ENCODE data around the gene SLC22A13.
"Not testable (repeated sequence)": the region's sequence is repeated elsewhere in the genome, so short reads cannot be mapped to it uniquely, and the experiment has no call there.

SLC22A13 gene

DNA sequence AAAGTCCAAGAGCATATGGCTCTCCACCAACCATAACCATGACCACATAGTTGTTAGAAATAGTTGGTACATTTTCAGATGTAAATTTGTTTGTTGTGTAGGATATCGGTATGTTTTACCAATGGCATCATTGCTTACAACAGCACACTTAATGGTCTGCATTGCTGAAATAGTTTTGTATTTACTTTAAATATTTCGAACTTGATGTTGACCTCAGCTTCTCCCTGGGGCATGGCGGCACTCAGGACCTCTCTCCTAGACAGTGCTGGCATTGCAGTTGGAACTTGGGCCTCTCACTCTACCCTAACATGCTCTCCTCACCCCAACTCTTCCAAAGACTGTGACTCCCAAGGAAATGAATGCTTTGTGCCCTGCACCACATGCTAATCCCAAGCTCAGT lies 5.0 kb downstream of the SLC22A13 start:
- Mint-ChIP-seq H3K9me3 (no peaks in the 10 kb centered on the region), H3K4me1 (ENCODE audit: low read depth in 2 of 2) (peaks cover 7 to 10% of the 10 kb centered on the region in 2 donors), H3K27ac (no peak overlapping the region), H3K4me3 (no peak overlapping the region), H3K36me3 (ENCODE audit: insufficient read depth) (no peaks in the 10 kb centered on the region), H3K27me3 (no peaks in the 10 kb centered on the region)
- DNase-seq (no peak), ATAC-seq (replicated peaks) (no peak)

DNA sequence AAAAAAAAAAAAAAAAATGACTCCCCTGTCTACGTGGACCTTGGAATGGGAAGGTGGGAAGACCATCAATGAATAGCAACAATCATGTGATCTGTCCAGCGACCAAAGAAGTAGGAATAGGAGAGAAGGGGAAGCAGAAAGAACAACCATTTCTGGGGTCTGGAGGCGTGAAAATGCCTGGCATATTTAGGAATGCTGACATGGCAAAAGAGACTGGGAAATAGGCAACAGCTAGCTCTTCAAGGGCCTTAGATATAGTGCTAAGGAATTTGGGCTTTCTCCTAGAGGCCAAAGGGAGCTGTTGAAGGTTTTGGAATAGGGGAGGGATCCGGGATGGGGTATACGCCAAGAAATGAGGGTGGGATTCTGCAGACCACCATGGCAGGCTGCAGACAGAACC lies 5.9 kb downstream of the SLC22A13 start:
- no peak for ATAC-seq (replicated peaks)
- no peaks in the 10 kb centered on the region for H3K27me3 Mint-ChIP-seq

DNA sequence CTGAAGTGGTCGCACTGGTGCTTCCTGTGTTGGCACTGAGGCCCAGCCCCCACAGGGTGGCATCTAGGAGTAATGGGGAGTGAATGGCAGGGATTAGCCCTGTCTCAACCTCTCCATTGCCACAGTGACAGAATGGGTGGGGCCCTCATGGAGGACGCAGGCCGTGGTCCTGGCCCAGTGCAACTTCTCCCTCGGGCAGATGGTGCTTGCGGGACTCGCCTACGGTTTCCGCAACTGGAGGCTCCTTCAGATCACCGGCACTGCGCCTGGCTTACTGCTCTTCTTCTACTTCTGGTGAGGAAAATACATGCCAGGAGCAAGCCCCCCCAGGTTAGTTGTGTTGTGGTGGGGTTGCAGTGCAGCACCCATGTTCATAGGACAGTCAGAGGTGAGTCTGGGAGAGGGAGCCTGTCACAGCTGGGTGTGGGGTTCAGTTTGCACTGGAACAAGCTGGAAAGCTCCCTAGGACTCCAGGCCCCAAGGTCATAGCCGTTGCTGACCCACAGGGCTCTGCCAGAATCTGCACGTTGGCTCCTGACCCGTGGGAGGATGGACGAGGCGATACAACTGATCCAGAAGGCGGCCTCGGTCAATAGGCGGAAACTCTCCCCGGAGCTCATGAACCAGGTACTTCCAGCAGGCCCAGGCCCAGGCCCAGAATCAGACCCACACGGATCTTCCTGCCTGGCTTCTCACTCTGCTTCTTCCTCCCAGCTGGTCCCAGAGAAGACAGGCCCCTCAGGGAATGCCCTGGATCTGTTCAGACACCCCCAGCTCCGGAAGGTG lies 9.4 kb downstream of the SLC22A13 start:
- no peak for ATAC-seq (replicated peaks)
- Mint-ChIP-seq H3K27ac (no peak overlapping the region), H3K4me1 (ENCODE audit: low read depth in 2 of 2) (peaks cover 0 to 2% of the 10 kb centered on the region in 2 donors), H3K27me3 (no peaks in the 10 kb centered on the region), H3K36me3 (ENCODE audit: insufficient read depth) (no peaks in the 10 kb centered on the region), H3K4me3 (no peak overlapping the region), H3K9me3 (no peaks in the 10 kb centered on the region)
- DNase-seq, result no peak

More for the DNA sequence above, 5.9 kb downstream of the SLC22A13 start:
- Mint-ChIP-seq H3K36me3 (ENCODE audit: insufficient read depth) (no peaks in the 10 kb centered on the region), H3K4me3 (no peak overlapping the region), H3K27ac (no peak overlapping the region), H3K9me3 (no peaks in the 10 kb centered on the region), H3K4me1 (ENCODE audit: low read depth in 2 of 2) (peaks cover 7 to 10% of the 10 kb centered on the region in 2 donors)
- DNase-seq, result no peak

DNA sequence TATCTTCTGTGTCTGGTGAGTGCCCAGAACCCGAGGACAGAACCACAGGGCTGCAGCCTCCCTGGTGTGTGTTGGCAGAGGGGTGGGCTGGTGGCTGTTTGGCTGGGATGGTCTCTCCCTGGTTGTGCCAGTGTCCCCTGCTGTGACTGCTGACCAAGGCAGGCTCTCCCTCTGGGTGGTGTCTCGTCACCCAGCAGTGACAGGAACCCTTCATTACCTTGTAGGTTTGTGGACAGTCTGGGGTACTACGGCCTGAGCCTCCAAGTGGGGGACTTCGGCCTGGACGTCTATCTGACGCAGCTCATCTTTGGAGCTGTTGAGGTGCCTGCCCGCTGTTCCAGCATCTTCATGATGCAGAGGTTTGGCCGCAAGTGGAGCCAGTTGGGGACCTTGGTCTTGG lies 10.0 kb downstream of the SLC22A13 start:
- Mint-ChIP-seq H3K27ac (no peak overlapping the region), H3K4me1 (ENCODE audit: low read depth in 2 of 2) (peaks cover 0 to 2% of the 10 kb centered on the region in 2 donors), H3K36me3 (ENCODE audit: insufficient read depth) (no peaks in the 10 kb centered on the region), H3K27me3 (no peaks in the 10 kb centered on the region), H3K4me3 (no peak overlapping the region), H3K9me3 (no peaks in the 10 kb centered on the region)
- no peak for DNase-seq
- no peak for ATAC-seq (replicated peaks)

DNA sequence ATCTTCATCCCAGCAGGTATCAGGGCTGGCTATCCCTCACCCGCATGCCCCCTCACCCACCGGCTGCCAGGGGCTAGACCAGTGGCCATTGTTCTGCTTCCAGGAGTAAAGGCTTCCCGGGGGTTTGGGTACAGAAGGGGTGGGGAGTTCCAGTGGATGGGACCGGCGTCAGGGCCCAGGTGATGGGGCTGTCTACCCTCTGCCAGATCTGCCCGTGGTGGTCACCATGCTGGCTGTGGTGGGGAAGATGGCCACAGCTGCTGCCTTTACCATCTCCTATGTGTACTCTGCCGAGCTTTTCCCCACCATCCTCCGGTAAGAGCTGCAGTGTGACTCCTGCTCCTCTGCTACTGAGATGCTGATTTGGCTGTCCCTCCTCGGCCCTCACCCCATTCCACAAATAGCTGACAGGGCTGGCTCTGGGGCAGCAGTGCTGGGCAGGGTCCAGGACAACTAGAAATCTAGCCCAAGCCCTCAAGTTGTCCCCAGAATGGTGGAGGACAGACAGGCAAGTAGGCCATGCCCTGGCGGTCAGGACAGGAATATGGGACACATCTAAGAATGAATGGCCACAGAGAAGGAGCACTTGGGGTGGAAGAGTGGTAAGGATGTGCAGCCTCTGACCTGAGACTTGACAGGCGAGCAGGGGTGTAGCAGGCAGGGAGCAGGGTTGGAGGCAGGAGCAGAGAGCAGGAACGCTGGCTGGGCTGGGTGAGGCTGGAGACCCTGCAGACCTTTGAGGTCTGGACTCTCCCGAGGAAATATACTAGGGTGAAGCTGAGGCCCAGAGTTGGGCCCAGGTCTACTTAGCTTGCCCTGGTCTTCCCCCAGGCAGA lies 10.7 kb downstream of the SLC22A13 start:
- H3K27ac Mint-ChIP-seq, result no peak overlapping the region
- H3K4me3 Mint-ChIP-seq, result no peak overlapping the region
- DNase-seq, result no peak
- ATAC-seq (replicated peaks), result no peak
- no peaks in the 10 kb centered on the region for H3K9me3 Mint-ChIP-seq
- peaks cover 0 to 2% of the 10 kb centered on the region in 2 donors for H3K4me1 Mint-ChIP-seq (ENCODE audit: low read depth in 2 of 2)
- H3K27me3 Mint-ChIP-seq, result no peaks in the 10 kb centered on the region
- no peaks in the 10 kb centered on the region for H3K36me3 Mint-ChIP-seq (ENCODE audit: insufficient read depth)

DNA sequence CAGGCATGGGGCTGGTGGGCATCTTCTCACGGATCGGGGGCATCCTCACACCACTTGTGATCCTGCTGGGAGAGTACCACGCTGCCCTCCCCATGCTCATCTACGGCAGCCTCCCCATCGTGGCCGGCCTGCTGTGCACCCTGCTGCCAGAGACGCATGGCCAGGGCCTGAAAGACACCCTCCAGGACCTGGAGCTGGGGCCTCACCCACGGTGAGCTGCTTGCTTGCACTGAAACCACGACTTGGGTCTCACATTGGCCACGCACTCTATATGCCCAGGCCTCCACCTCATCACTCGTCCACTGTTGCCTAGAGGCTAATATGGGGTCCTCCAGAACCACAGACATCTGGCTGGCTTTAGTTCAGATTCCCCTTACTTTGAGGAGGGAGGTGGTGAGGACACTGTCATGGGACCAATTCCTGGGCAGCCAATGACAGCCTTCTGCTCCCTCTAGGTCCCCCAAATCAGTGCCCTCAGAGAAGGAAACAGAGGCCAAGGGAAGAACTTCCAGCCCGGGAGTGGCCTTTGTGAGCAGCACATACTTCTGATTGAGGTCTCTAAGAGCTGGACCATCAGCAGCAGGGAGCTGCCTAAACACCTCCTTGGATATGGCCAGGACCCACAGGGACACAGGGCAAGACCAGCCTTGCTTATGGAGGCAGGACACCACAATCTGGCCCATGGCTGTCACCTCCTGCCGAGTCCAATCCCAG lies 11.5 kb downstream of the SLC22A13 start:
- Mint-ChIP-seq H3K4me3 (no peak overlapping the region), H3K27me3 (no peaks in the 10 kb centered on the region), H3K9me3 (no peaks in the 10 kb centered on the region), H3K4me1 (ENCODE audit: low read depth in 2 of 2) (peaks cover 0 to 2% of the 10 kb centered on the region in 2 donors), H3K36me3 (ENCODE audit: insufficient read depth) (no peaks in the 10 kb centered on the region), H3K27ac (no peak overlapping the region)
- DNase-seq (no peak), ATAC-seq (replicated peaks) (no peak)

- DNase-seq, result no peak
- Mint-ChIP-seq H3K4me3 (no peak overlapping the region), H3K27ac (no peak overlapping the region), H3K36me3 (ENCODE audit: insufficient read depth) (no peaks in the 10 kb centered on the region), H3K4me1 (ENCODE audit: low read depth in 2 of 2) (peaks cover 0 to 2% of the 10 kb centered on the region in 2 donors), H3K9me3 (no peaks in the 10 kb centered on the region), H3K27me3 (peaks cover 0 to 6% of the 10 kb centered on the region in 2 donors)
- ATAC-seq (replicated peaks), result no peak
These were observed 13.2 kb downstream of the SLC22A13 start for GRCh38 chr3:38278841-38279240.

GRCh38 chr3:38281895-38282686 lies 16.5 kb downstream of the SLC22A13 start, which contains the start of gene SLC22A14:
Gene SLC22A14 (plus strand): TSS chr3:38282294. CDS start chr3:38306027, 23,733 bp downstream.
- H3K36me3 Mint-ChIP-seq (ENCODE audit: insufficient read depth), result no peaks in the 10 kb centered on the region
- DNase-seq (no peak), ATAC-seq (replicated peaks) (no peak)
- no peaks in the 10 kb centered on the region for H3K9me3 Mint-ChIP-seq
- H3K4me3 Mint-ChIP-seq, result no peak within 1 kb of the TSS
- H3K27me3 Mint-ChIP-seq, result peaks cover 0 to 6% of the 10 kb centered on the region in 2 donors
- no peak within 1 kb of the TSS for H3K27ac Mint-ChIP-seq
- H3K4me1 Mint-ChIP-seq (ENCODE audit: low read depth in 2 of 2), result peaks cover 0 to 2% of the 10 kb centered on the region in 2 donors

- Mint-ChIP-seq H3K27me3 (peaks cover 0 to 7% of the 10 kb centered on the region in 2 donors), H3K9me3 (no peaks in the 10 kb centered on the region), H3K27ac (no peak overlapping the region), H3K4me3 (no peak overlapping the region), H3K4me1 (ENCODE audit: low read depth in 2 of 2) (no peaks in the 10 kb centered on the region), H3K36me3 (ENCODE audit: insufficient read depth) (no peaks in the 10 kb centered on the region)
- ATAC-seq (replicated peaks) (no peak), DNase-seq (no peak)
These were observed 18.5 kb downstream of the SLC22A13 start for GRCh38 chr3:38283810-38284755.

GRCh38 chr3:38284756-38285150 lies 19.1 kb downstream of the SLC22A13 start:
- H3K4me1 Mint-ChIP-seq (ENCODE audit: low read depth in 2 of 2), result no peaks in the 10 kb centered on the region
- ATAC-seq (replicated peaks) (no peak), DNase-seq (no peak)
- H3K27ac Mint-ChIP-seq, result no peak overlapping the region
- H3K4me3 Mint-ChIP-seq, result no peak overlapping the region
- no peaks in the 10 kb centered on the region for H3K9me3 Mint-ChIP-seq
- no peaks in the 10 kb centered on the region for H3K36me3 Mint-ChIP-seq (ENCODE audit: insufficient read depth)
- peaks cover 0 to 14% of the 10 kb centered on the region in 2 donors for H3K27me3 Mint-ChIP-seq

GRCh38 chr3:38289286-38290217 lies 23.9 kb downstream of the SLC22A13 start:
- H3K4me3 Mint-ChIP-seq; H3K27ac Mint-ChIP-seq; ATAC-seq (replicated peaks); H3K4me1 Mint-ChIP-seq (ENCODE audit: low read depth in 2 of 2); H3K36me3 Mint-ChIP-seq (ENCODE audit: insufficient read depth); DNase-seq; H3K9me3 Mint-ChIP-seq: not testable (repeated sequence)
- H3K27me3 Mint-ChIP-seq, result peaks cover 8 to 21% of the 10 kb centered on the region in 2 donors
